ENCODE measurements around the gene PJVK. TPM values are rescaled to one million over a fixed set of nuclear protein-coding genes. Genes with fewer than 3 reads are reported as not detected.

The PJVK gene
- total and polyA plus RNA-seq, 9 of the 15 experiments (the other 6 are each of a cell fraction or from before 2014, with no cell fraction given) = 0.11 to 1.5 (median 0.73) TPM

- no peak for TF ChIP-seq ZFP91 (CRISPR knock-in tag; IDR thresholded peaks at IDR 0.05)
- TF ChIP-seq ZNF76 (CRISPR knock-in tag; IDR thresholded peaks at IDR 0.05; ENCODE audit: borderline replicate concordance) = no peak
- peak; percentile 33; the same call in 1 of the 2 replicates for TF ChIP-seq RNF2 (IDR thresholded peaks at IDR 0.05)
- peak; percentile 74 for TF ChIP-seq MAFF (IDR thresholded peaks at IDR 0.05; ENCODE audit: low read length)
- TF ChIP-seq SOX6 (IDR thresholded peaks at IDR 0.05) = peak; percentile 86
- 0 out of 2 replicates have a peak, but pooled peaks have one; percentile 12 for TF ChIP-seq TFAP4 (CRISPR knock-in tag; IDR thresholded peaks at IDR 0.05; ENCODE audit: borderline replicate concordance)
- peak; percentile 44 for TF ChIP-seq ZNF121 (CRISPR knock-in tag; conservative IDR thresholded peaks at IDR 0.05)
- TF ChIP-seq ZBTB11 (CRISPR knock-in tag; IDR thresholded peaks at IDR 0.05) = peak in 1 of 3 experiments; percentile 26; a peak in 1 of 6 replicates
- no peak for TF ChIP-seq MXD1 (CRISPR knock-in tag; IDR thresholded peaks at IDR 0.05; ENCODE audit: borderline replicate concordance, poor library complexity, severe bottlenecking)
- TF ChIP-seq FOXA3 (CRISPR knock-in tag; conservative IDR thresholded peaks at IDR 0.05 in 1 of 2, IDR thresholded peaks at IDR 0.05 in 1 of 2) = peak in 1 of 2 experiments; percentile 81; a peak in 2 of 4 replicates
- peak; percentile 91 for TF ChIP-seq NFE2 (IDR thresholded peaks at IDR 0.05; ENCODE audit: low read depth)
- TF ChIP-seq CTBP1 (IDR thresholded peaks at IDR 0.05; ENCODE audit: borderline replicate concordance) = peak; percentile 51; the same call in 1 of the 2 replicates
- peak; percentile 61; the same call in 1 of the 2 replicates for TF ChIP-seq HMBOX1 (IDR thresholded peaks at IDR 0.05)
- peak; percentile 47; the same call in 1 of the 2 replicates for TF ChIP-seq ZFX (CRISPR knock-in tag; IDR thresholded peaks at IDR 0.05)
- 0 out of 2 replicates have a peak, but pooled peaks have one; percentile 31 for TF ChIP-seq PREB (CRISPR knock-in tag; IDR thresholded peaks at IDR 0.05)
- peak; percentile 80 for TF ChIP-seq GATA2 (CRISPR knock-in tag; IDR thresholded peaks at IDR 0.05)
- TF ChIP-seq ATF4 (CRISPR knock-in tag; IDR thresholded peaks at IDR 0.05) = peak; percentile 31; the same call in 1 of the 2 replicates
- TF ChIP-seq L3MBTL2 (IDR thresholded peaks at IDR 0.05) = peak; percentile 56
Measured at GRCh38 chr2:178428396-178428806, 22.8 kb upstream of the PJVK start (continued).

All from K562 (cell line).